Suprapubic skin (tissue), 3 donors: ENCODE results near the gene NHEJ1.

ENCODE experiments used
- POLR2AphosphoS5 ChIP-seq, 3 donors: sonication (generic); formaldehyde crosslinking; IDR thresholded peaks; one replicate each; pipeline ENCODE4 v1.6.1; 2017; ENCODE audit warnings: antibody characterized with exemption in 3 of 3
- TF ChIP-seq, protein P1 (sequence below), 2 donors: fragments of 200-600 bp in 1 of 2; fragments of 450-650 bp in 1 of 2; sonication (generic) in 1 of 2; IDR thresholded peaks; one replicate each; pipeline ENCODE4 v1.5.1; 2016 to 2019; ENCODE audit warnings: antibody characterized with exemption in 2 of 2, mild to moderate bottlenecking in 1 of 2, moderate library complexity in 1 of 2

- TF ChIP-seq POLR2AphosphoS5 (IDR thresholded peaks at IDR 0.05): no peak
- TF ChIP-seq, protein P1, sequence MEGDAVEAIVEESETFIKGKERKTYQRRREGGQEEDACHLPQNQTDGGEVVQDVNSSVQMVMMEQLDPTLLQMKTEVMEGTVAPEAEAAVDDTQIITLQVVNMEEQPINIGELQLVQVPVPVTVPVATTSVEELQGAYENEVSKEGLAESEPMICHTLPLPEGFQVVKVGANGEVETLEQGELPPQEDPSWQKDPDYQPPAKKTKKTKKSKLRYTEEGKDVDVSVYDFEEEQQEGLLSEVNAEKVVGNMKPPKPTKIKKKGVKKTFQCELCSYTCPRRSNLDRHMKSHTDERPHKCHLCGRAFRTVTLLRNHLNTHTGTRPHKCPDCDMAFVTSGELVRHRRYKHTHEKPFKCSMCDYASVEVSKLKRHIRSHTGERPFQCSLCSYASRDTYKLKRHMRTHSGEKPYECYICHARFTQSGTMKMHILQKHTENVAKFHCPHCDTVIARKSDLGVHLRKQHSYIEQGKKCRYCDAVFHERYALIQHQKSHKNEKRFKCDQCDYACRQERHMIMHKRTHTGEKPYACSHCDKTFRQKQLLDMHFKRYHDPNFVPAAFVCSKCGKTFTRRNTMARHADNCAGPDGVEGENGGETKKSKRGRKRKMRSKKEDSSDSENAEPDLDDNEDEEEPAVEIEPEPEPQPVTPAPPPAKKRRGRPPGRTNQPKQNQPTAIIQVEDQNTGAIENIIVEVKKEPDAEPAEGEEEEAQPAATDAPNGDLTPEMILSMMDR (IDR thresholded peaks at IDR 0.05): no peak
Measured at GRCh38 chr2:219167997-219168396, 7.4 kb upstream of the NHEJ1 start.
